ENCODE results near the gene CCDC191. TPM values are rescaled to one million over a fixed set of nuclear protein-coding genes. Genes with fewer than 3 reads are reported as not detected.

Gene CCDC191
- total and polyA plus RNA-seq, 4 experiments from 2014 or later: 1.3 to 7.1 (median 3.9) TPM

Other genes with a start within 250 kb of the CCDC191 start
- gene GRAMD1C, start 217.7 kb downstream of the CCDC191 start, total RNA-seq: 1 to 10 TPM; 2.6 to 2.8 TPM
- gene GRAMD1C, start 217.7 kb downstream of the CCDC191 start, polyA plus RNA-seq: under 1 TPM in 1 of 2 donors, not detected in 1; 0.45 TPM
- 1 to 10 TPM; 5.2 to 7.3 TPM for gene ZDHHC23, start 108.5 kb downstream of the CCDC191 start, total RNA-seq
- 1 to 10 TPM in 1 of 2 donors, under 1 TPM in 1; 0.82 to 1.0 TPM for gene ZDHHC23, start 108.5 kb downstream of the CCDC191 start, polyA plus RNA-seq
- 10 to 100 TPM; 29.4 to 35.7 TPM for gene QTRT2, start 211 bp upstream of the CCDC191 start, total RNA-seq
- gene QTRT2, start 211 bp upstream of the CCDC191 start, polyA plus RNA-seq: 10 to 100 TPM; 14.3 to 15.2 TPM
- under 1 TPM; 0.28 to 0.35 TPM for gene DRD3, start 122.5 kb upstream of the CCDC191 start, total RNA-seq
- not detected for gene DRD3, start 122.5 kb upstream of the CCDC191 start, polyA plus RNA-seq
- gene ZNF80, start 181.1 kb upstream of the CCDC191 start, total RNA-seq: 1 to 10 TPM; 1.1 TPM
- gene ZNF80, start 181.1 kb upstream of the CCDC191 start, polyA plus RNA-seq: under 1 TPM; 0.34 to 0.64 TPM
- 10 to 100 TPM; 36.1 to 36.6 TPM for gene TIGIT, start 237.5 kb upstream of the CCDC191 start, total RNA-seq
- gene TIGIT, start 237.5 kb upstream of the CCDC191 start, polyA plus RNA-seq: 10 to 100 TPM; 25.8 to 28.8 TPM

All from CD4-positive, alpha-beta memory T cell (primary cell).